Tibial nerve (tissue), 3 donors: ENCODE results near the gene CMC2.

Source experiments
- EP300 ChIP-seq, 2 donors: sonication (generic); formaldehyde crosslinking; IDR thresholded peaks; one replicate each; pipeline ENCODE4 v1.6.1; 2017; ENCODE audit warnings: antibody characterized with exemption in 2 of 2, mild to moderate bottlenecking in 1 of 2
- POLR2A ChIP-seq, 2 donors: fragments of 450-650 bp; IDR thresholded peaks; one replicate each; pipeline ENCODE4 v1.6.1; 2017; ENCODE audit warnings: antibody characterized with exemption in 2 of 2, mild to moderate bottlenecking in 2 of 2, moderate library complexity in 2 of 2

- TF ChIP-seq POLR2A (IDR thresholded peaks at IDR 0.05) (no peak), EP300 (IDR thresholded peaks at IDR 0.05) (no peak)
Measured at GRCh38 chr16:81004646-81005353, 1.9 kb downstream of the CMC2 start.
